ENCODE measurements around the gene CNGA4.

- no peak for TF ChIP-seq CTCF (IDR thresholded peaks at IDR 0.05)
- TF ChIP-seq POLR2A (IDR thresholded peaks at IDR 0.05): no peak
These were observed 36.8 kb upstream of the CNGA4 start for GRCh38 chr11:6202041-6202440.
